ENCODE results near the gene ATG13.

Gene ATG13

DNA sequence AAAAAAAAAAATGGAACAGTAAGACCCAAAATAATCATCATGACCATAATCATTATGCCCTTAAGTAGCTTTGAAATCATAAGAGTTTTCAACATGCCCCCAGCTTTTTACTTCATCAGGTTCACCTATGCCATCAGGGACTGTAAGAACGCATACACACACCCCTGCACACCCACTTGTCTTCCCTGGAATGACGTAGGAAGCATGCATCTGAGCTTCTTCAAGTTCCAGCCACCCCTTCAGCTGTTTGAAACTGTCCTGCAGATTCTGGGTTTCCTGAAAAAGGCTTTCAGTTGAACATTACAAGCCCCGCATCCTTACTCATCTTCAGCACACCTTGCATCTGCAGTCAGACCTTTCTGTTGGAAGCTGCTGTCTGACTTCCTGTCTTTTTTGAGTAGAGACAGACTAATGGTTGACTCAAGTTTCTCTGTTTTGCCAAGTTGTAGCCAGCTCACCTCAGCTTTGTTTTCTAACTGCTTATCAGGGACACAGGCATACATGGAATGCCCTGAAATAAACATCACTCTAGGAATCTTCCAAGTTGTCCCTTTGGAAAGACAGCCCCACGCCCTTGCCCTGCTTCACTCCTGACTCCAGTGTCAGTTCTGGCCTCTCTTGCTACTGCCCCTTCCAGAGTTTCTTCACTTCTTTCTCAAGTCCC lies 46.1 kb downstream of the ATG13 start:
- H3K23ac ChIP-seq (ENCODE audit: low read length in 2 of 2): no peak overlapping the region
- H3K4me3 ChIP-seq (ENCODE audit: insufficient read depth in 1 of 2, low read depth in 1 of 2, low read length in 2 of 2): no peak overlapping the region
- no peak overlapping the region for H2BK5ac ChIP-seq (ENCODE audit: low read depth, low read length, poor library complexity, severe bottlenecking)
- H3K18ac ChIP-seq (ENCODE audit: low read depth in 1 of 2, low read length in 2 of 2): no peak overlapping the region
- no peak overlapping the region for H3K4me2 ChIP-seq (ENCODE audit: low read length, poor library complexity, severe bottlenecking)
- H3K9ac ChIP-seq (ENCODE audit: low read length): no peak overlapping the region
- no peak overlapping the region for H2AK5ac ChIP-seq (ENCODE audit: low read length, severe bottlenecking)
- no peak overlapping the region for H2BK15ac ChIP-seq (ENCODE audit: low read depth, poor library complexity, severe bottlenecking)
- H3K27ac ChIP-seq (ENCODE audit: low read length, poor library complexity, severe bottlenecking): no peak overlapping the region
- peaks cover 58 to 76% of the 10 kb centered on the region in 2 experiments for H3K36me3 ChIP-seq (ENCODE audit: control insufficient read depth in 1 of 2, insufficient read depth in 2 of 2, low read depth in 1 of 2, low read length in 2 of 2)
- no peak overlapping the region for H2BK120ac ChIP-seq (ENCODE audit: low read depth, low read length)
- peaks cover 3% of the 10 kb centered on the region for H3K4me1 ChIP-seq (ENCODE audit: control insufficient read depth, insufficient read depth, low read depth, low read length)
- no peak overlapping the region for H3K14ac ChIP-seq (ENCODE audit: low read length in 2 of 2)
- H3K79me1 ChIP-seq (replicated peaks; ENCODE audit: low read length, poor library complexity, severe bottlenecking): peaks cover 5% of the 10 kb centered on the region
- H4K8ac ChIP-seq (ENCODE audit: low read length): no peak overlapping the region
- H2BK12ac ChIP-seq (ENCODE audit: low read length in 2 of 2): no peak overlapping the region
- 97% methylated on average over 4 of the region's 4 CpGs for WGBS
- H3K9me3 ChIP-seq (ENCODE audit: control insufficient read depth, low read length): no peaks in the 10 kb centered on the region
- H2AFZ ChIP-seq (ENCODE audit: low read depth, low read length): no peak overlapping the region
- no peak for DNase-seq
- no peaks in the 10 kb centered on the region for H3K27me3 ChIP-seq (ENCODE audit: control insufficient read depth in 1 of 2, insufficient read depth in 1 of 2, low read length in 2 of 2)
- no peak overlapping the region for H3K4ac ChIP-seq (ENCODE audit: low read depth in 1 of 2, low read length in 2 of 2)
- no peak overlapping the region for H4K91ac ChIP-seq (ENCODE audit: low read length)

DNA sequence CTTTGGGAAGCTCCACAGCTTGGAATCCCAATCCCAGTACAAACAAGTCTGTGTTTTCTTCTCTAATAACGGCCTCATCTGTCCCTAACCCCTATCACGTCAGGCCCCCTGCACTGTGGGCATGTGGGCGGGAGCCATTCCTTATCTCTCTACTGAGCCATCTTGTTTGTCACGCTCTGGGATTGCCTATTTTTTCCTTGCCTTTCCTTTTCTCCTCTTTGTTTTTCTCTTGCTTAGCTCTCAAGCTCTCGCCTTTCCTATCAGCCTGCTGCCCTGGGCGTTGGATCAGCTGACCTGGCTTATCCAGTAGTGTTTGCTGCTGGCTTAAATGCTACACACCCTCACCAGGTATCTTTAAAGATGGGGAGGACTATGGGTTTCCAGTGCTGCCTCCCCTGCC lies 47.3 kb downstream of the ATG13 start:
- DNase-seq: no peak
- H4K8ac ChIP-seq (ENCODE audit: low read length): no peak overlapping the region
- no peak overlapping the region for H2BK120ac ChIP-seq (ENCODE audit: low read depth, low read length)
- peaks cover 5% of the 10 kb centered on the region for H3K79me1 ChIP-seq (replicated peaks; ENCODE audit: low read length, poor library complexity, severe bottlenecking)
- H3K9ac ChIP-seq (ENCODE audit: low read length): no peak overlapping the region
- H2AK5ac ChIP-seq (ENCODE audit: low read length, severe bottlenecking): no peak overlapping the region
- H3K4me2 ChIP-seq (ENCODE audit: low read length, poor library complexity, severe bottlenecking): no peak overlapping the region
- H2AFZ ChIP-seq (ENCODE audit: low read depth, low read length): no peak overlapping the region
- WGBS: 77% methylated on average over 6 of the region's 6 CpGs
- H3K27ac ChIP-seq (ENCODE audit: low read length, poor library complexity, severe bottlenecking): no peak overlapping the region
- no peaks in the 10 kb centered on the region for H3K9me3 ChIP-seq (ENCODE audit: control insufficient read depth, low read length)
- no peak overlapping the region for H2BK12ac ChIP-seq (ENCODE audit: low read length in 2 of 2)
- H3K4ac ChIP-seq (ENCODE audit: low read depth in 1 of 2, low read length in 2 of 2): no peak overlapping the region
- H3K27me3 ChIP-seq (ENCODE audit: control insufficient read depth in 1 of 2, insufficient read depth in 1 of 2, low read length in 2 of 2): no peaks in the 10 kb centered on the region
- peaks cover 3% of the 10 kb centered on the region for H3K4me1 ChIP-seq (ENCODE audit: control insufficient read depth, insufficient read depth, low read depth, low read length)
- no peak overlapping the region for H3K14ac ChIP-seq (ENCODE audit: low read length in 2 of 2)
- no peak overlapping the region for H2BK5ac ChIP-seq (ENCODE audit: low read depth, low read length, poor library complexity, severe bottlenecking)
- H3K4me3 ChIP-seq (ENCODE audit: insufficient read depth in 1 of 2, low read depth in 1 of 2, low read length in 2 of 2): no peak overlapping the region
- no peak overlapping the region for H3K23ac ChIP-seq (ENCODE audit: low read length in 2 of 2)
- H3K18ac ChIP-seq (ENCODE audit: low read depth in 1 of 2, low read length in 2 of 2): no peak overlapping the region
- H2BK15ac ChIP-seq (ENCODE audit: low read depth, poor library complexity, severe bottlenecking): no peak overlapping the region
- H3K36me3 ChIP-seq (ENCODE audit: control insufficient read depth in 1 of 2, insufficient read depth in 2 of 2, low read depth in 1 of 2, low read length in 2 of 2): peaks cover 63 to 78% of the 10 kb centered on the region in 2 experiments
- no peak overlapping the region for H4K91ac ChIP-seq (ENCODE audit: low read length)

DNA sequence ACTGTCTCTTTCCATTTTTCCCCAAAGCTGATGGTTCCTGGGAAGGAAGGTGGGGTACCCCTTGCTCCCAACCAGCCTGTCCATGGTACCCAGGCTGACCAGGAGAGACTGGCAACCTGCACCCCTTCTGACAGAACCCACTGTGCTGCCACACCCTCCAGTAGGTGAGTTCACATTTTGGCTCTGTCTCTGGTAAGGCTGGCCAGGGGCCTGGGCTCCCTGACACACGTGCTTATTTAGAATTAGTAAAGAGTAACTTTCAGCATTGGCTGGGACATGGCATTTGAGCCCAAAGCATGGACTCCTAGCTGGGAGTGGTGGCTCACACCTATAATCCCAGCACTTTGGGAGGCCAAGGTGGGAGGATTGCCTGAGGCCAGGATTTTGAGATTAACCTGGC lies 48.0 kb downstream of the ATG13 start:
- Histone ChIP-seq H2AK5ac (ENCODE audit: low read length, severe bottlenecking) (no peak overlapping the region), H3K18ac (ENCODE audit: low read depth in 1 of 2, low read length in 2 of 2) (no peak overlapping the region), H2BK15ac (ENCODE audit: low read depth, poor library complexity, severe bottlenecking) (no peak overlapping the region), H2BK120ac (ENCODE audit: low read depth, low read length) (no peak overlapping the region), H3K79me1 (replicated peaks; ENCODE audit: low read length, poor library complexity, severe bottlenecking) (peaks cover 5% of the 10 kb centered on the region), H3K36me3 (ENCODE audit: control insufficient read depth in 1 of 2, insufficient read depth in 2 of 2, low read depth in 1 of 2, low read length in 2 of 2) (peaks cover 68 to 83% of the 10 kb centered on the region in 2 experiments), H2AFZ (ENCODE audit: low read depth, low read length) (no peak overlapping the region), H3K4me1 (ENCODE audit: control insufficient read depth, insufficient read depth, low read depth, low read length) (peaks cover 3% of the 10 kb centered on the region), H3K27me3 (ENCODE audit: control insufficient read depth in 1 of 2, insufficient read depth in 1 of 2, low read length in 2 of 2) (no peaks in the 10 kb centered on the region), H3K27ac (ENCODE audit: low read length, poor library complexity, severe bottlenecking) (no peak overlapping the region), H3K14ac (ENCODE audit: low read length in 2 of 2) (no peak overlapping the region), H2BK12ac (ENCODE audit: low read length in 2 of 2) (no peak overlapping the region), H3K9ac (ENCODE audit: low read length) (no peak overlapping the region), H3K23ac (ENCODE audit: low read length in 2 of 2) (no peak overlapping the region), H4K91ac (ENCODE audit: low read length) (no peak overlapping the region), H3K4ac (ENCODE audit: low read depth in 1 of 2, low read length in 2 of 2) (no peak overlapping the region), H3K4me2 (ENCODE audit: low read length, poor library complexity, severe bottlenecking) (no peak overlapping the region), H3K4me3 (ENCODE audit: insufficient read depth in 1 of 2, low read depth in 1 of 2, low read length in 2 of 2) (no peak overlapping the region), H4K8ac (ENCODE audit: low read length) (no peak overlapping the region), H2BK5ac (ENCODE audit: low read depth, low read length, poor library complexity, severe bottlenecking) (no peak overlapping the region), H3K9me3 (ENCODE audit: control insufficient read depth, low read length) (no peaks in the 10 kb centered on the region)
- DNase-seq: no peak
- 100% methylated on average over 1 of the region's 1 CpG for WGBS

DNA sequence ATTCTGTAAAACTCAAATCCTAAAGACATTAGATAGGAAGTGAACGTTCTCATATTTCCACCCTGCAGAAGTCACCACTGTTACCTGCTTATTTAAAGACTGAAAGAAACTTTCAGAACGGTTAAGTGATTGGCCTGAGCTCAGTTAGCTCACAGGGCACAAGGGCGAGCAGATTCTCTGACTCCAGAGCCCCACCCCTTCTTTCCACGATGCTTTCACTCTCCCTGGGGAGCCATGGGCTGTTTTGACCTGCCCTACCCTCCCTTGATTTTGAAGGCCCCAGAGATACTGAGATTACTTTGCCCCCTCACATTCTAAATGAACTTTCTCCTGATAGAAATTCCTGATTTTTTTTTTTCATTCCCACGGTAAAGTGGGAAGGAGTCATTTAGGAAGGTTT lies 49.2 kb downstream of the ATG13 start:
- no peak overlapping the region for H4K91ac ChIP-seq (ENCODE audit: low read length)
- H2BK12ac ChIP-seq (ENCODE audit: low read length in 2 of 2): no peak overlapping the region
- H3K14ac ChIP-seq (ENCODE audit: low read length in 2 of 2): no peak overlapping the region
- no peak overlapping the region for H2AFZ ChIP-seq (ENCODE audit: low read depth, low read length)
- no peak overlapping the region for H3K18ac ChIP-seq (ENCODE audit: low read depth in 1 of 2, low read length in 2 of 2)
- H3K79me1 ChIP-seq (replicated peaks; ENCODE audit: low read length, poor library complexity, severe bottlenecking): peaks cover 5% of the 10 kb centered on the region
- H3K9ac ChIP-seq (ENCODE audit: low read length): peak overlapping the region; percentile 20
- H3K23ac ChIP-seq (ENCODE audit: low read length in 2 of 2): no peak overlapping the region
- peaks cover 1% of the 10 kb centered on the region for H3K4me1 ChIP-seq (ENCODE audit: control insufficient read depth, insufficient read depth, low read depth, low read length)
- WGBS: 68% methylated on average over 4 of the region's 5 CpGs
- H4K8ac ChIP-seq (ENCODE audit: low read length): no peak overlapping the region
- no peak overlapping the region for H2BK5ac ChIP-seq (ENCODE audit: low read depth, low read length, poor library complexity, severe bottlenecking)
- no peak overlapping the region for H2AK5ac ChIP-seq (ENCODE audit: low read length, severe bottlenecking)
- no peak overlapping the region for H3K4me2 ChIP-seq (ENCODE audit: low read length, poor library complexity, severe bottlenecking)
- no peaks in the 10 kb centered on the region for H3K9me3 ChIP-seq (ENCODE audit: control insufficient read depth, low read length)
- no peak overlapping the region for H2BK15ac ChIP-seq (ENCODE audit: low read depth, poor library complexity, severe bottlenecking)
- H3K27ac ChIP-seq (ENCODE audit: low read length, poor library complexity, severe bottlenecking): no peak overlapping the region
- H3K27me3 ChIP-seq (ENCODE audit: control insufficient read depth in 1 of 2, insufficient read depth in 1 of 2, low read length in 2 of 2): no peaks in the 10 kb centered on the region
- H3K4ac ChIP-seq (ENCODE audit: low read depth in 1 of 2, low read length in 2 of 2): no peak overlapping the region
- no peak for DNase-seq
- H3K36me3 ChIP-seq (ENCODE audit: control insufficient read depth in 1 of 2, insufficient read depth in 2 of 2, low read depth in 1 of 2, low read length in 2 of 2): peaks cover 64 to 90% of the 10 kb centered on the region in 2 experiments
- no peak overlapping the region for H2BK120ac ChIP-seq (ENCODE audit: low read depth, low read length)
- no peak overlapping the region for H3K4me3 ChIP-seq (ENCODE audit: insufficient read depth in 1 of 2, low read depth in 1 of 2, low read length in 2 of 2)
